ENCODE data around the gene FOXF2.

- TF ChIP-seq CTCF (IDR thresholded peaks at IDR 0.05) (no peak), POLR2A (IDR thresholded peaks at IDR 0.05) (no peak)
Observed at GRCh38 chr6:1392813-1393640, 3.7 kb downstream of the FOXF2 start.

All from ovary (tissue), 3 donors.